ENCODE results near the gene B3GALT6.
A peak's percentile ranks its signal among the peaks of the same experiment; 100 is the strongest.
"Not testable (repeated sequence)": the region's sequence is repeated elsewhere in the genome, so short reads cannot be mapped to it uniquely, and the experiment has no call there.

Gene B3GALT6

DNA sequence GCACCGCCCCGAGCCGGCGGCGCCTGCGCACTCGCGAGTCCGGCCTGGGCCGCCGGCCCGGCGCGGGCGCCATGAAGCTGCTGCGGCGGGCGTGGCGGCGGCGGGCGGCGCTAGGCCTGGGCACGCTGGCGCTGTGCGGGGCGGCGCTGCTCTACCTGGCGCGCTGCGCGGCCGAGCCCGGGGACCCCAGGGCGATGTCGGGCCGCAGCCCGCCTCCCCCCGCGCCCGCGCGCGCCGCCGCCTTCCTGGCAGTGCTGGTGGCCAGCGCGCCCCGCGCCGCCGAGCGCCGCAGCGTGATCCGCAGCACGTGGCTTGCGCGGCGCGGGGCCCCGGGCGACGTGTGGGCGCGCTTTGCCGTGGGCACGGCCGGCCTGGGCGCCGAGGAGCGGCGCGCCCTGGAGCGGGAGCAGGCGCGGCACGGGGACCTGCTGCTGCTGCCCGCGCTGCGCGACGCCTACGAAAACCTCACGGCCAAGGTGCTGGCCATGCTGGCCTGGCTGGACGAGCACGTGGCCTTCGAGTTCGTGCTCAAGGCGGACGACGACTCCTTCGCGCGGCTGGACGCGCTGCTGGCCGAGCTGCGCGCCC is at the start of gene B3GALT6:
TSS of gene B3GALT6 (plus strand) at position 30 of the 588 bp plus-strand sequence. CDS start at position 72, 42 bp downstream.
- peak within 1 kb of the TSS; percentile 76 for H3K27ac ChIP-seq (ENCODE audit: low read depth, low read length)
- peaks cover 30% of the 10 kb centered on the region for H3K36me3 ChIP-seq (ENCODE audit: control insufficient read depth, insufficient read depth, low read length)
- peak within 1 kb of the TSS; percentile 69 for H3K9ac ChIP-seq (ENCODE audit: low read depth, low read length)

DNA sequence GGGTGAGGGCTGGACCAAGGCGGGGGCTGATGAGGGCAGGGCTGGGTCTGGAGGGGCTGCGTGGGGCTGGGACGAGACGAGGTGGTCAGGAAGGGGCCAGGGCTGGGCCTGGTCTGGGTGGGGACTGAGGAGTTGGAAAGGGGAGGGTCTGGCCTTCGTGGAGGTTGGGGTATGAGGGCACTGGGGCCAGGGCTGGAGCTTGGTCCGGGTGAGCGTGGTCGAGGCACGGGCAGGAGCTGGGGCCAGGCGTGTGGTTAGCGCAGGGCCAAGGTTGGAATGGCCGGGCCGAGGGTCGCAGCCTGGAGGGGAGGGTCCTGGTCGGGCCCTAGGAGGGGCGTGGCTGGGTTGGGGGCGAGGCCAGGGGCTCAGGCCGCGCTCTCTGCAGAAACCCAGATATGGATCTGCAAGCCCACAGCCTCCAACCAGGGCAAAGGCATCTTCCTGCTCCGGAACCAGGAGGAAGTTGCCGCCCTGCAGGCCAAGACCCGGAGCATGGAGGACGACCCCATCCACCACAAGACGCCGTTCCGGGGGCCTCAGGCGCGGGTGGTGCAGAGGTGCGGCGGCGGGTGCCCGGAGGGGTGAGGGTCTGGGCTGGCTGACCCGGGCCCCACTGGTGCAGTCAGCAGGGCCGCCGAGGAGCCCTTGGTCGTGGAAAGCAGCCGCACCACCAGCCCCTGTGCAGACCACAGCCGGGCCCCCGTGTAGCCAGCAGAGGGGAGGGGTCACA is 49.4 kb upstream of the B3GALT6 start:
- H3K9me3 ChIP-seq (ENCODE audit: control insufficient read depth, insufficient read depth, low read length): no peaks in the 10 kb centered on the region
- no peaks in the 10 kb centered on the region for H3K36me3 ChIP-seq (ENCODE audit: control insufficient read depth, insufficient read depth, low read length)
- H3K27ac ChIP-seq (ENCODE audit: low read depth, low read length): no peak overlapping the region
- no peaks in the 10 kb centered on the region for H3K27me3 ChIP-seq (ENCODE audit: control insufficient read depth, insufficient read depth, low read length)
- no peak overlapping the region for H3K4me3 ChIP-seq (ENCODE audit: low read depth, low read length)
- no peaks in the 10 kb centered on the region for H3K4me1 ChIP-seq (ENCODE audit: control insufficient read depth, insufficient read depth, low read length)
- no peak overlapping the region for H3K9ac ChIP-seq (ENCODE audit: low read depth, low read length)

More for the DNA sequence above, at the start of gene B3GALT6:
- H3K4me3 ChIP-seq (ENCODE audit: low read depth, low read length): peak within 1 kb of the TSS; percentile 89
- no peaks in the 10 kb centered on the region for H3K4me1 ChIP-seq (ENCODE audit: control insufficient read depth, insufficient read depth, low read length)
- H3K27me3 ChIP-seq (ENCODE audit: control insufficient read depth, insufficient read depth, low read length): no peaks in the 10 kb centered on the region
- H3K9me3 ChIP-seq (ENCODE audit: control insufficient read depth, insufficient read depth, low read length): no peaks in the 10 kb centered on the region

DNA sequence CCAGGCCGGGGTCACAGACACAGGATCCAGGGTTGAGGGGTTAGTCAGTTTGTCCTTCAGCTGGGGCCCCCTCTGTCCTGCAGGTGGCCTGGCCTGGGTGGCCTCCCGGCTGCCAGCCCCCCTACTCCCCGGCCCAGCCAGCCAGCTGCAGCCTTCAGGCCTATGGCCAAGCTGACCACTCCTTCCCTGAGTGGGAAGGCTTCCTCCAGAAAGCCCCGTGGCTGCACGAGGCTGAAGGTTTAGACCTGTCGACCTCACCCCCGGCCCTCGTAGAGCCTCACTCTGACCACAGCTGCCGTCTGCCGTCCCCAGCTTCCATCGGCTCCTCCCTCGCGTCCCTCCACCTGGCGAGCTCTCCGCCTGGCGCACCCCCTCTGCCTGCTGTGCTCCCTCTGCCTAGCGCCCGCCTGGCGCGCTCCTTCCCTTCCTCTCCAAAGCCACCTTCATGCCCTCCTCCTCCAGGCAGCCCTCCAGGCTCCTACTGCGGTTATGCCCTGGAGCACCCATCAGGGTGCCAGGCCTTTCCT is 48.8 kb upstream of the B3GALT6 start:
- no peaks in the 10 kb centered on the region for H3K27me3 ChIP-seq (ENCODE audit: control insufficient read depth, insufficient read depth, low read length)
- no peak overlapping the region for H3K4me3 ChIP-seq (ENCODE audit: low read depth, low read length)
- H3K9ac ChIP-seq (ENCODE audit: low read depth, low read length): no peak overlapping the region
- no peaks in the 10 kb centered on the region for H3K4me1 ChIP-seq (ENCODE audit: control insufficient read depth, insufficient read depth, low read length)
- no peaks in the 10 kb centered on the region for H3K36me3 ChIP-seq (ENCODE audit: control insufficient read depth, insufficient read depth, low read length)
- no peaks in the 10 kb centered on the region for H3K9me3 ChIP-seq (ENCODE audit: control insufficient read depth, insufficient read depth, low read length)
- H3K27ac ChIP-seq (ENCODE audit: low read depth, low read length): no peak overlapping the region

DNA sequence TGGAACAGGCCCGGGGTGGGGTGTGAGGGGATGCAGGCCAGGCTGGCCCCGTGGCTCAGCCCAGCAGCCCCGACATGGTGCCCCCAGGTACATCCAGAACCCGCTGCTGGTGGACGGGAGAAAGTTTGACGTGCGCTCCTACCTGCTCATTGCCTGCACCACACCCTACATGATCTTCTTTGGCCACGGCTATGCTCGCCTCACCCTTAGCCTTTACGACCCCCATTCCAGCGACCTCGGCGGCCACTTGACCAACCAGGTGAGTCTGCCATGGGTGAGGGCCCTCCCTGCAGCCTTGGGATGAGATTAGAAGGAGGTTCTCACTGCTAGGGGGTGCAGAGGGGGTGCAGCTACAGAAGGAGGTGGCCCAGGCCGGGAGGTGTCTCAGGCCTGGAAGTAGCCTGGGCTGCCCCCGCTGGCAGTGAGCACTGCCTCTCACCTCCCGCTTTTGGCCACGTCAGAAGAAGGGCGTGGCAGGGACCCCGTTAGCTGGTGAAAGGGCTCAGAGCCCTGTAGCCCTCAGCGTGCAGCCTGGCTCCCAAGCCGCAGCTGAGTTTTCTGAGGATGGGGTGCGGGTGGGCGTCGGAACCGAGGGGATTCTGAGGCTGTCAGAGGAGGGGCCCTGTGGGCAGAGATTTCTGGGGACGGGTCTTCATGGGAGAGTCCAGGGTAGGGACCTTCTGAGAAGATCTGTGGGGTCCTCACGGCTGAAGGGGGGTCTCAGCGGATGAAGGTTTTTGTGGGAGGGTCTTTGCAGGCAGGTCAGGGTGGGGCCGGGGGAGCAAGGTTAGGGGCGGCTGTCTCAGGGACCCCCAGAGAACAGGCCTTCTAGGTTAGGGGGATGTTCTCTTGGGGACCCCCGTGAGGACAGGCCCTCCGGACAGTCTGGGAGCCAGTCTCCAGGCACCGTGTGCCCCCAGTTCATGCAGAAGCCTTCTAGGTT is 47.9 kb upstream of the B3GALT6 start:
- no peaks in the 10 kb centered on the region for H3K36me3 ChIP-seq (ENCODE audit: control insufficient read depth, insufficient read depth, low read length)
- no peaks in the 10 kb centered on the region for H3K4me1 ChIP-seq (ENCODE audit: control insufficient read depth, insufficient read depth, low read length)
- H3K9me3 ChIP-seq (ENCODE audit: control insufficient read depth, insufficient read depth, low read length): no peaks in the 10 kb centered on the region
- no peak overlapping the region for H3K27ac ChIP-seq (ENCODE audit: low read depth, low read length)
- H3K4me3 ChIP-seq (ENCODE audit: low read depth, low read length): no peak overlapping the region
- no peaks in the 10 kb centered on the region for H3K27me3 ChIP-seq (ENCODE audit: control insufficient read depth, insufficient read depth, low read length)
- H3K9ac ChIP-seq (ENCODE audit: low read depth, low read length): no peak overlapping the region

DNA sequence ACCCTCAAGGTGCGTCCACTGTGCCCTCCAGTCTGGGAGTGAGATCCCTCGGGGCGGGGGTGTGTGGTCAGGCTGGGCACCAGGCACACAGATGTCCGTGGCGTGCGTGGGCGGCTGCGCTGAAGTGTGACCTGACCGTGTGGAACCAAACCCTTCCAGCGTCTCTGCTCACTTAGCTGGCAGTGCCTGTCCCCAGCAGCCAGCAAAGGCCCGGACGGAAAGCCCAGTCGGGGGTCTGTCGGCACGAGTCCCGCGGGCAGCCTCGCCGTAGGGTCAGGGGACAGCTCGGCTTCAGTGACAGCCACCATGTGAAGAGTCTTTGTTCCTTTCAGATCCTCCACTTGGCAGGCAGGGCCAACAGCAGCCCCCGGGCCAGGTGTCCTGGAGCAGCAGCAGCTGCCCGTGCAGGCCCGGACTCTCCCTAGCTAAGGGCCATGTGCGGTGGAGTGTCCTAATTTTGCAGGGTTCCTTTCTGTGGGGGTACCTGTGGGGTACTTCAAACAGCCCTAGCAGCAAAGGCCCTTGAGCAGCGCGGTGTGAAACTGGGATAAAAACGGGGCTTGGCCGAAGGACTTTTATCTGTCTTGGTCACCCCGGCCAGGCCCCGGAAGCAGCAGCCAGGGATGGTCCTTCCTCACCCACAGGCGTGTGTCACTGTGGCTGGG is 46.8 kb upstream of the B3GALT6 start:
- Histone ChIP-seq H3K9me3 (ENCODE audit: control insufficient read depth, insufficient read depth, low read length) (no peaks in the 10 kb centered on the region), H3K4me3 (ENCODE audit: low read depth, low read length) (no peak overlapping the region), H3K36me3 (ENCODE audit: control insufficient read depth, insufficient read depth, low read length) (no peaks in the 10 kb centered on the region), H3K27ac (ENCODE audit: low read depth, low read length) (no peak overlapping the region), H3K27me3 (ENCODE audit: control insufficient read depth, insufficient read depth, low read length) (no peaks in the 10 kb centered on the region), H3K9ac (ENCODE audit: low read depth, low read length) (no peak overlapping the region), H3K4me1 (ENCODE audit: control insufficient read depth, insufficient read depth, low read length) (no peaks in the 10 kb centered on the region)

DNA sequence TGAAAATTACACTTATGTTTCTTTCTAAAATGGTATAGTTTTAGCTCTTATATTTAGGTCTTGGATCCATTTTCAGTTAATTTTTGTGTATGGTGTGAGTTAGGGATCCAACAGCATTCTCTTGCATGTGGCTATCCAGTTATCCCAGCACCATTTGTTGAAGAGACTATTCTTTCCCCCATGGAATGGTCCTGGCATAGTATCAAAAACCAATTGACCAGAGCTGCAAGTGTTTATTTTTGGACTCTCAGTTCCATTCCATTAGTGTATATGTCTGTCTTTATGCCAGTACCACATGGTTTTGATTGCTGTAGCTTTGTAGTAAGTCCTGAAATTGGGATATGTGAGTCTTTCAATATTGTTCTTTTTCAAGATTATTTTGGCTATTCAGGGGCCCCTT is 44.1 kb upstream of the B3GALT6 start:
- Histone ChIP-seq H3K4me1 (ENCODE audit: control insufficient read depth, insufficient read depth, low read length) (no peaks in the 10 kb centered on the region), H3K9me3 (ENCODE audit: control insufficient read depth, insufficient read depth, low read length) (peaks cover 7% of the 10 kb centered on the region; the same call in 1 of the 2 replicates), H3K27me3 (ENCODE audit: control insufficient read depth, insufficient read depth, low read length) (no peaks in the 10 kb centered on the region), H3K9ac (ENCODE audit: low read depth, low read length) (no peak overlapping the region), H3K4me3 (ENCODE audit: low read depth, low read length) (no peak overlapping the region), H3K27ac (ENCODE audit: low read depth, low read length) (no peak overlapping the region), H3K36me3 (ENCODE audit: control insufficient read depth, insufficient read depth, low read length) (no peaks in the 10 kb centered on the region)

DNA sequence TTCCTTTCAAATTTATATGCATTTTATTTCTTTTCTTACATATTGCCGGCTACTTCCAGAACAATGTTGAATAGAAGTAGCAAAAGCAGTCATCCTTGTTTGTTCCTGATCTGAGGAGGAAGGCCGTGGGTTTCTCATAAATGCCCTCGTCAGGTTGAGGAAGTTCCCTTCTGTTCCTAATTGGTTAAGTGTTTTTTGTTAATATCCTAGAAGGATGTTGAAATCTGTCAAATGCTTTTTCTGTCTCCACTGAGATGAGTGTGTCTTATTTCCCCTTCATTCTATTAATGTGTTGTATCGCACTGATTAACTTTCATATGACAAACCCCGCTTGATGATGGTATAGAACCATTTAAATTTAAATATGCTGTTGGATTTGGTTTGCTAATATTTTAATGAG is 42.9 kb upstream of the B3GALT6 start:
- Histone ChIP-seq H3K4me3 (ENCODE audit: low read depth, low read length) (no peak overlapping the region), H3K27ac (ENCODE audit: low read depth, low read length) (no peak overlapping the region)

DNA sequence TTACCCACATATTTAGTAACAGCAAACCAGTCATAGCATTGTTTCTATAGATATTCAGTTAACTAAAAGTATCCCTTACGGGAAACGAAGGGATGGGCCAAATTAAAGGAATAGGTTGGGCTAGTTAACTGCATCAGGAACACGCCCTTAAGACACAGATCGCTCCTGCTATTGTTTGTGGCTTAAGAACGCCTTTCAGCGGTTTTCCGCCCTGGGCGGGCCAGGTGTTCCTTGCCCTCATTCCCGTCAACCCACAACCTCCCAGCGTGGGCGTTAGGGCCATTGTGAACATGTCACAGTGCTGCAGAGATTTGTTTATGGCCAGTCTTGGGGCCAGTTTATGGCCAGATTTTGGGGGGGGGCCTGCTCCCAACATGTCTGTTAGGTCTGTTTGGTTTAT is 40.3 kb upstream of the B3GALT6 start:
- Histone ChIP-seq H3K27ac (ENCODE audit: low read depth, low read length) (no peak overlapping the region), H3K9me3 (ENCODE audit: control insufficient read depth, insufficient read depth, low read length) (peaks cover 7% of the 10 kb centered on the region; the same call in 1 of the 2 replicates), H3K27me3 (ENCODE audit: control insufficient read depth, insufficient read depth, low read length) (no peaks in the 10 kb centered on the region), H3K36me3 (ENCODE audit: control insufficient read depth, insufficient read depth, low read length) (no peaks in the 10 kb centered on the region), H3K4me3 (ENCODE audit: low read depth, low read length) (no peak overlapping the region), H3K4me1 (ENCODE audit: control insufficient read depth, insufficient read depth, low read length) (no peaks in the 10 kb centered on the region), H3K9ac (ENCODE audit: low read depth, low read length) (no peak overlapping the region)

More for the DNA sequence above, 42.9 kb upstream of the B3GALT6 start:
- Histone ChIP-seq H3K27me3 (ENCODE audit: control insufficient read depth, insufficient read depth, low read length) (no peaks in the 10 kb centered on the region), H3K9ac (ENCODE audit: low read depth, low read length) (no peak overlapping the region), H3K9me3 (ENCODE audit: control insufficient read depth, insufficient read depth, low read length) (peaks cover 7% of the 10 kb centered on the region; the same call in 1 of the 2 replicates), H3K4me1 (ENCODE audit: control insufficient read depth, insufficient read depth, low read length) (no peaks in the 10 kb centered on the region), H3K36me3 (ENCODE audit: control insufficient read depth, insufficient read depth, low read length) (no peaks in the 10 kb centered on the region)

DNA sequence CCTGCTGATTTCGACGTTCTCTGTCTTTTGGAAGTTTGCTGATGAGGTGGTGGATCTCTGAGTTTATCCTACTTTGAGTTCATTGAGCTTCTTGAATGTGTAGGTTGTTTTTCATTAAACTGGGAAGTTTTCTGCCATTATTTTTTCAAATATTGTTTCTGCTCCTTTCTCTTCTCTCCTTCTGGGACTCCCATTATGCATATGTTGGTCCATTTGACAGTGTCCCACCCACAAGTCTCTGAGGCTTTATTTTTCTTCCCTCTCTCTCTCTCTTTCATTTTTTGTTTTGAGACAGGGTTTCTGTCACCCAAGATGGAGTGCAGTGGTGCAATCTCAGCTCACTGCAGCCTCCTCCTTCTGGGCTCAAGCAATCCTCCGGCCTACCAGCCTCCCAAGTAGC is 37.3 kb upstream of the B3GALT6 start:
- Histone ChIP-seq H3K4me3 (ENCODE audit: low read depth, low read length) (no peak overlapping the region), H3K9ac (ENCODE audit: low read depth, low read length) (no peak overlapping the region), H3K27ac (ENCODE audit: low read depth, low read length) (no peak overlapping the region), H3K4me1 (ENCODE audit: control insufficient read depth, insufficient read depth, low read length) (no peaks in the 10 kb centered on the region), H3K36me3 (ENCODE audit: control insufficient read depth, insufficient read depth, low read length) (no peaks in the 10 kb centered on the region), H3K27me3 (ENCODE audit: control insufficient read depth, insufficient read depth, low read length) (no peaks in the 10 kb centered on the region), H3K9me3 (ENCODE audit: control insufficient read depth, insufficient read depth, low read length) (peaks cover 7% of the 10 kb centered on the region; the same call in 1 of the 2 replicates)

DNA sequence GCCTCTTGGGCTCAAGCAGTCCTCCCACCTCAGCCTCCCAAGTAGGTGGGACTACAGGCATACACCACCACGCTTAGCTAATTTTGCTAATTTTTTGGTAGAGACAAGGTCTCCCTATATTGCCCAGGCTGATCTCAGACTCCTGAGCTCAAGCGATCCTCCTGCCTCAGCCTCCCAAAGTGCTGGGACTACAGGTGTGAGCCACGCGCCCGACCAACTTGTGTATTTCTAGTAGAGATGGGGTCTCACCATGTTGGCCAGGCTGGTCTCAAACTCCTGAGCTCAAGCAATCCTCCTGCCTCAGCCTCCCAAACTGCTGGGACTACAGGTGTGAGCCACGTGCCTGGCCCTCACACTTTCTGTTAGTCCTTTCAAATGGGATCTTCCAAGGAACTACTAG is 36.3 kb upstream of the B3GALT6 start:
- H3K27ac ChIP-seq (ENCODE audit: low read depth, low read length); H3K36me3 ChIP-seq (ENCODE audit: control insufficient read depth, insufficient read depth, low read length); H3K9me3 ChIP-seq (ENCODE audit: control insufficient read depth, insufficient read depth, low read length); H3K9ac ChIP-seq (ENCODE audit: low read depth, low read length); H3K4me1 ChIP-seq (ENCODE audit: control insufficient read depth, insufficient read depth, low read length); H3K4me3 ChIP-seq (ENCODE audit: low read depth, low read length); H3K27me3 ChIP-seq (ENCODE audit: control insufficient read depth, insufficient read depth, low read length): not testable (repeated sequence)

All from HUES48 (cell line).